Renal cortex interstitium (tissue), 11 donors: Measurements from ENCODE around the gene EDRF1. TPM values are rescaled to one million over a fixed set of nuclear protein-coding genes. Genes with fewer than 3 reads are reported as not detected.
"Not testable (repeated sequence)": the region's sequence is repeated elsewhere in the genome, so short reads cannot be mapped to it uniquely, and the experiment has no call there.

Experiments used
- DNase-seq, 11 donors: peaks; one replicate each; pipeline ENCODE4 v3.0.0-alpha.2; 2013; ENCODE audit warnings: low read depth in 9 of 11, low spot score in 4 of 11; ENCODE audit errors: extremely low read depth in 1 of 11
- polyA plus RNA-seq, 3 donors: library from polyadenylated mRNA; unstranded; fragments of 120-200 nt; gene quantifications; one replicate each; pipeline ENCODE4 v1.2.1, GENCODE V29; 2013; ENCODE audit not compliant: insufficient read length in 3 of 3

EDRF1 gene
- polyA plus RNA-seq, 3 donors = 32.9 to 49.5 (median 40.6) TPM

DNA sequence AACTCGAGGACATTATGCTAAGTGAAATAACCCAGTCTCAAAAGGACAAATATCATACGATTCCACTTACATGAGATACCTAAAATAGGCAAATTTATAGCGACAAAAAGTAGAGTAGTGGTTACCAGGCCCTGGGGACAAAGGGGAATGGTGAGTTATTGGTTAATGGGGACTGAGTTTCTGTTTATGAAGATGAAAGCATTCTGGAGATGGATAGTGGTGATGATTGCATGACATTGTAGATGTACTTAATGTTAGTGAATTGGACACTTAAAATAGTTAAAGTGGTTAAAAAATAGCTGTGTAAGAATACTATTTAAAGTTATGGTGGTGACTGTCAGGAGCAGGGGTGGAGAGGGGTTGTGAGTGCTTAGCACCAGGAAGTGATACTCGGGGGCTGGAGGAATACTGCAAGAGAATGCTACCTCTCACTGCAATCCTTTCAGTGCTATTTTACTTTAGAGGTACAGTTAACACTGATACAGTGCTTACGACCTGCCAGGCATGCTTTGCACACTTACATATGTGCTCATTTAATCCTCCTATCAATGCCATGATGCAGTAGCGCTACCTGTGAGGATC is 19.9 kb upstream of the EDRF1 start:
- no peak for DNase-seq

DNA sequence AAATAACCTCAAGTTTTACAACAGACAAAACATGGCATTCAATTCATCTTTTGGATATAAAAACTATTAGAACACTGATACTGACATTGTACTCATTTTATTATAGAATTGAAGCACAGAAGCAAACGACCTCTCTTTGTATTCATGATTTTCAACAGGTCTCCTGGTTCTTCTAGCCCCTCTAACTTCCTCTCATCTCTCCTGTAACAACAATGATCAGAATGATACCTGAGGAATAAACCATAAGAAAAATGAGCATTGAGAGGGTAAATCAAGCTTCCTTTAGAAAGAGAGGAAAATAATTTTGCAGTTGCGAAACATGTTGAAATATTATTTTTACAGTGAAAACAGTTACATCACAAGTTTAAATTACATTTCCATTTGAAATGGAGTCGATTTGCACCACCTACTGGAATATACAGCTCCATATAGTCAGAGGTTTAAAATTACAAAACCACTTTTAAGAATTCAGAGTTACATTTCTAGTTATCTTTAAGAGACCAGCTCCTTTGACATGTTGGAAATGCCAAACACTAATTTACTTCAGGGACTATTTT is 19.1 kb upstream of the EDRF1 start:
- no peak for DNase-seq

DNA sequence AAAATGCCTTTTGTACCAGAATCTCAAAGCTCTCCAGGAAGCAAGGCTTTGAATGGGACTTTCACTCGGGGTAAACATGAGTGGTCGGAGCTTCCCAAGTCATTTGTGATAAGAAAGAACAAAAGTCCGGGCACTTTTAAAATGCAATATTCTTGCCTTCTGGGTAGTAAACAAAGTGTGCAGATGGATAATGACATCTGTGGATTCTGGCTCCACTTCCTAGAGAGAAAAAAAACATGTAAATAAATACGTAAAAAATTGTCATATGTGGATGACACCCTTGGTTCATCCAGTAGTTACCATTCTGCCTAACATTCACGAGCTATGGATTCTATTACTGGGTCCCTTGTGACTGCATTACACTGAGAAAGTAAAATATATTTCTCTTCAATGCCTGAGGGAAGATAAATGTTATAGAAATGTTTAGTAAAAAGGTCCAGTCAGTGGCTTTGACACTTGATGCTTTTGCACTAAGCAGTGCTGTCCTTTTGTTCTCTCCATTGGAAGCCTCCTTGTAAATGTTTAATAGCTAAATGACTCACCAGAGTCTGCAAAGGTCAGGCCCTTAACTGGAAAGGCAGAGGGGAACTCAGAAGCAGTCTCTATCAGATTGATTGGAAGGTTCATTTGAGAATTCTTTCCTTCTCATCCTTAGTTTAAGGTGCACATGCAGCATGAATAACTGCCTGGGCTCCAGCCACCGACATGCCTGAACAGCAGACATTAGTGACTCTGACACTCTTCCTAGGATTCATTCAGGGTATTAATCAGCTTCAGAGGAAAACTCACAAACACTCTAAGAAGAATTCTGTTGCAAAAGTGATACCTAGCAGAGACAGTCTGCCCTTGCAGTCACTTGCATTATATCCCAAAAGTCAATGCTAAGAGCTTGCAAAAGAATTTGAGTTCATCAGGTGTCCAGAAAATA is 11.7 kb upstream of the EDRF1 start:
- no peak for DNase-seq

DNA sequence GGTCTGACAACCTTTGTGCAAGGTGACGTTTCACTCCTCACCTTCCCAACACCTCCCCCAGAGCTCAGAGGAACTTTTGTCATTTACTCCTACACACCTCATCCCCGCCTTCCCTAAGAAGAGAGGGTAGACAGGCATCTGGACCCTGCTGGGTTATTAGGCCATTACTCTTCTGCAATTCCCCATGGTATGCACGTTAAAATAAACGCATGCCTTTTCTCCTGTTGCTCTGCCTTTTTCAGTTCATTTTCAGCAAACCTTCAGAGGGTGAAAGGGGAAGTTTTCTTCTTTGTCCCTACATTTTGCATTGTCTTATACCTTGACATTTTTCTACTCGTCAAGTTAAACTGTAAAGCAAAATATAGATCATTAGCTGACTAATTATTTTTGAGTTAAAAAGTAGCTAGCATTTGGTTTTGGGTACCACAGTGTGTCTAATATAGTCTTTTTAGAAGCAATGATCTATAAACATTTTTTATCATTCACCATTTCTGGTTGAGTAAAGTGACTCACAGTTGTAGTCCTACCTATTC is 10.5 kb upstream of the EDRF1 start:
- no peak for DNase-seq

DNA sequence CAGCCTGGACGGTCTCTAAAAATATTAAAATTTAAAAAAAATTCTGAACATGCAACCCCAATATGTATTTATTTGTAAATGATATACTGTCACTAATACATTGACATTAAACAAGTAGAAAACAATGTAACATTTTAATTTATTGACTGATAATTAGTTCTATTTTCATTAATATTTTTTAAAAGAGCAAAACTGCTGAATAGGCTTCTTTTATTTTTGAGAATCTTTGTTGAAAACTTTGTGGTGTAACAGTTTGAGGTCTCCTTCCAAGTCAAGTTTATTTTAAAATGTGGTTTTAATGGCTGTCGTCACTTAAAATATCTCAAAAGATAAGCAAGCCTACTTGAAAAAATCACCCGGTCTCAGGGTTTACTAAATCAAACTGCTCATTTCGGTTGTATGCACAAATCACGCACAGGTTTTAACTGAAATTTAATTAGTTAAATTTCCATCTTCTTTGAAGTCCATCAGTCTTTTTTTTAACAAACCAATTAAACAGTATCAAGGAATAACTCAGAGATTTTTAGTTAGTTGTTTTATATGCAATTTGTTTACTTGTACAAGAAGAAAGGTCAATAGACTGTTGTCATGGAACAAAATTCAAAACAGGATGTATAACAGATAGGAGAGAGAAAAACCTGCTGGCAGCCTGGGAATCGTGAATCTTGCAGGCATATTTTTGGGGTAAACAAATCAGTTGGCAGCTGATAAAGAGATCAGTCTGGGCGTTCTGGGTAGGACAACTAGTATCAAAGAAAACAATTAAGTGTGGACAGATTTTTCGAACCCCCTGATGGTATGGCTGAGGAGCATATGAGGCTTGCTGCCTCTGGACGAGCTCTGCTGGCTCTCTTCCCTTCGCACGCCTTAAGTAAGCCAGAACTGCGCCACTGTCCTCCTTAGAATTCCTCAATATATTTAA is 9.7 kb upstream of the EDRF1 start:
- no peak for DNase-seq

DNA sequence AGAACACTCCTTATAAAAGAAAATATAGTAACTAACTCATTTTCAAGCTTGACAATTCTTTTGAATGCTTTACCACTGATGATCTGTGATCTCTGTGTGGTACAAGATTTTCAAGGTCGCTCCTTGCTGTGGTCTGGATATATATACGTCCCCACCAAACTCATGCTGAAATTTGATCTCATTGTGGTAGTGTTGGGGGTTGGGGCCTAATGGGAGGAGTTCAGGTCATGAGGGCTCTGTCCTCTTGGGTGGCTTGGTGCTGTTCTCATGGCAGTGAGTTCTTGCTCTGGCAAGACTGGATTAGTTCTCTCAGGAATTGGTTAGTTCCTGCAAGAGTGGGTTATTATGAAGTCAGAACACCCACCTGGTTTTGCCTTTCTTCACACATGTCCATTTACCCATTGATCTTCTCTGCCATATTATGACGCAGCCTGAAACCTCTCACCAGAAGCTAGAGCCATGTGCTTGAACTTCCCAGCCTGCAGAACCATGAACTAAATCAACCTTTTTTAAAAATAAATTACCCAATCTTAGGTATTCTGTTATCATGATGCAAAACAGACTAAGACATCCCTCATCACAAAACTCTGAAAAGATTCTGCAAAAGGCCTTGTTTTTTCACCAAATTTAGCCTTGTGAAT is 8.3 kb upstream of the EDRF1 start:
- no peak for DNase-seq

DNA sequence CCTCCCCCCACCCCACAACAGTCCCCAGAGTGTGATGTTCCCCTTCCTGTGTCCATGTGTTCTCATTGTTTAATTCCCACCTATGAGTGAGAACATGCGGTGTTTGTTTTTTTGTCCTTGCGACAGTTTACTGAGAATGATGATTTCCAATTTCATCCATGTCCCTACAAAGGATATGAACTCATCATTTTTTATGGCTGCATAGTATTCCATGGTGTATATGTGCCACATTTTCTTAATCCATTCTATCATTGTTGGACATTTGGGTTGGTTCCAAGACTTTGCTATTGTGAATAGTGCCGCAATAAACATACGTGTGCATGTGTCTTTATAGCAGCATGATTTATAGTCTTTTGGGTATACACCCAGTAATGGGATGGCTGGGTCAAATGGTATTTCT is 4.8 kb upstream of the EDRF1 start:
- DNase-seq = not testable (repeated sequence)

DNA sequence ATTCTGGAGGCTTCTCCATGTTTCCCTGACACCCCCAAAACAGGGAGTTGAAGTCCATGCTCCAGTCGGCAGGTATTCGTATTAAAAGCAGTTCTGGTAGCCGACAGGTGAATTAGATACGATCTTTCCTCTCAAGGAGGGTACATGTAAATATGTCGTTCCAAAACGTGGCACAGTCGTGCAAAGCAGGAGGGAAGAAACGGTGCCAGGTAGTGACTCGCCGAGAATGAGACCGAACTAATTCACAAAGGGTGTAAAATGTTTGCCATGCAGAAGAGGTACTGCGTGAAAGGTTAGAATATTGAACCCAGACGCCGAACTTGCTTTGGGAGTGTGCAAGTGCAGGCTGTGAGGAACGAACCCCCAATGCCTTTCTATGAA is 483 bp downstream of the EDRF1 start:
- no peak for DNase-seq

DNA sequence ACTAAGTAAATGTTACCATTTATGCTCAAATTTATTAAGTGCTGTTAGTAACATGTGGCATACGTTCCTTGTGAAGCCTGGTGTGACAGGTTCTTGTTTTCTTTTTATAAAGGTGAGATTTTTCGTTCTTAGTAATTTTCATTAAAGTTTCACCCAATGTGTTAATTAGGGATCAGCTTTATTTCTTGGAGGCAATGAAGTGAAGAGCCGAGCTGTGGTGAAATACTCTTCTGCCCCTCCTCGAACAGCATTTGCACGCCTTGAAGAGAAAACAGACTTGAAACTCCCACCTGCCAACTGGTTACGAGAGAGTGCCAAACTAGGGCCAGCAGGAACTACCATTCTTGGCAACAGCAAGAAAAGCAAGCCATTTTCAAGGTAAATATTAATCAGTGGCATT is 1.5 kb downstream of the EDRF1 start:
- DNase-seq = no peak

DNA sequence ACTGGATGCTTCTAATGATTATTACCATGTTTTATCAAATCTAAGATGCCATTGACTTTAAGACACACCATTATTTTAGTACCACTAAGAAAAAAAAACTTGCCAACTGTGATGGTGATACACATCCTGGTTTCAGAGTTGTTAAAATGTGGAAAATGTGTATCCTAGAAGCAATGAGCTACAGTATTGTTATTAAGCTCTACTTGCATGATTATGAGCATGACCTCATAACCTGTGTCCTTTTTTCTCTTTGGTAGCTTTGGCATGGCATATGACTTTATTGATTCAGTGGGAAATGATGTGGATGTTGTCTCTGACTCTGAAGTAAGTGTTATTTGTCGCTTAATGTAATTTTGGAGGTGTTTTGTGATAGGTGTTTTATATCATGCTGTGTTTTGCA is 3.3 kb downstream of the EDRF1 start:
- no peak for DNase-seq

DNA sequence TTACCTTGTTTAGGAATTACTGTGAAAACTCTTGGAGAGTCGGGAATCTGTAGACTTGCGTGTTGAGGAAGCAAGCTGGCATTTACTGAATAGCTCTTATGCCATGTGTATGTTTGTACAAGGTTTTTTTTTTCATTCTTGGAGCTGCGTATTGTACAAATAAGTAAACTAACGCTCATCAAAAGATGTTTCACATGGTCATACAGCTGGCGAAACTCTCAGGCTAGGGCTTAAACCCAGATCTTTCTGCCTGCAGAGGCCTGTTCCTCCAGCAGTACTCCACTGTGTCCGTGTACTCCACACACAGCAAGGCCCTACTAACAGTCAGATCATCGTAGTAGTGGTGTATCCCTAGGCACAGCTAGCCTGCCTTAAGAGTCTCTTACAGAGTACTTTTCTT is 7.4 kb downstream of the EDRF1 start:
- no peak for DNase-seq

DNA sequence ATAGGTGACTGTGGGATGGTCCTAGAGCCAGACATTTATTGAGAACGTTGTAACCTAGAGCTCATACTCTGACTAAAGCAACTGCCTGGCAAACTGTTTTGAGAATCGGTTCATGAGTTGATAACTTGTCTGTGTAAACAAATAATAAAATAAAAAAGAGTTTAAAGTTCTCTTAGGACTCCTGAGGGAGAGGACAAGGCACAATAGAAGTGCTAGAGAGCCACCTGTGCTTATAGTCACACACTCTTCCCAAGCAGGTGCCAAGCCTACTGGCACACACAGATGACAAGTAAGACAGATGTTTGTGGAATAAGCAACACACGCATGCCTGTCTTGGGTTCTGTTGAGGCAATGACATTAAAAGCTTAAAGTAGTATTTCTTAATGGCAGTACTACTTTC is 7.9 kb downstream of the EDRF1 start:
- DNase-seq = no peak

DNA sequence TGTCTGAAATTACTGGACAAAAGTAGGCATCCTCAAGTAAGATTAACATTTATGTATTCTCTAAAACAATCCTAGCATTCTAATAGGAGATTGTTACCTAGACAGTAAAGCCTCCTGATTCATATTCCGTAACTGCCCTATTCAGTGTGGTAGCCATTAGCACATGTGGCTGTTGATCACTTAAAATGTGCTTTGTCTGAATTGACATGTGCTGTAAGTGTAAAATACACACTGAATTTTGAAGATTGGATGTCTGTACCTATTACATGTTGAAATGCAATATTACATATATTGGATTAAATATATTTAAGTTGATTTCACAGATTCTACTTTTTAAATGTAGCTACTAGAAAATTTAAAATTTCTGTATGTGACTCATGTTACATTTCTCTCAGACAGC is 14.6 kb downstream of the EDRF1 start:
- DNase-seq = no peak

DNA sequence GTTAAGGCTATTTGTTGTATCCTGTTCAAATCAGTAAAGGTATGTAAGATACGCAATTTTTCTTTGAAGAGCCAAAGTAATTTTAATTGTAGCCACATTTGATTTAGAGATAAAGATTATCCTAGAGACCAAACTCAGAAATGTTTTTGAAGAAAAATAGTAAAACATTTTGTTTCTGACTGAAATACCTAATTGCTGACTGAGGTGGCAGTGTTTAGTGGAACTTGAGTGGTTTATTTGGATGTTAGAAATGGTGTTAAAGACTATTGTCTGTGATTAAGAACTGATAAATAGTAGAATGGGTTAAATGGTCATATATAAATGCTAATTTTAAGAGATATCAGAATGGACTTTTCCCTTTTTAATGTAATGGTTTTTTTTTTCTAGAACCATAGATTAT is 15.3 kb downstream of the EDRF1 start:
- no peak for DNase-seq

DNA sequence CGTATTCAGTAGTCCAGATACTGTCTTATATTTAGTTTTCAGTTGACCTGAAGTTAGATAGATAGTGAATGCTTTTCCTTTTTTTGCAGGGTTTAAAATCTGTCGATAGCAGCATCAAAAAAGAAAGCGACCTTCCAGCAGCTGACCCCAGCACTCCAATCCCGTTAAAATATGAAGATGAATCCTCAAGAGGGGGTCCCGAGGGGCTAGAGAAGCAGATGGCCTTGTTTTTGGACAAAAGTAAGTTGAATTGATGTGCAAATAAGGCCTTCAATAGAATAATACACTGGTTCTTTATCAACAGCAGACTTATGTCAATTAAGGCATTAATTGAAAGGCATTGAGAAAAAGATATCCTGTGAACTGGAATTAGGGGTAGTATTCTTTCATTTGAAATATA is 18.7 kb downstream of the EDRF1 start:
- no peak for DNase-seq

DNA sequence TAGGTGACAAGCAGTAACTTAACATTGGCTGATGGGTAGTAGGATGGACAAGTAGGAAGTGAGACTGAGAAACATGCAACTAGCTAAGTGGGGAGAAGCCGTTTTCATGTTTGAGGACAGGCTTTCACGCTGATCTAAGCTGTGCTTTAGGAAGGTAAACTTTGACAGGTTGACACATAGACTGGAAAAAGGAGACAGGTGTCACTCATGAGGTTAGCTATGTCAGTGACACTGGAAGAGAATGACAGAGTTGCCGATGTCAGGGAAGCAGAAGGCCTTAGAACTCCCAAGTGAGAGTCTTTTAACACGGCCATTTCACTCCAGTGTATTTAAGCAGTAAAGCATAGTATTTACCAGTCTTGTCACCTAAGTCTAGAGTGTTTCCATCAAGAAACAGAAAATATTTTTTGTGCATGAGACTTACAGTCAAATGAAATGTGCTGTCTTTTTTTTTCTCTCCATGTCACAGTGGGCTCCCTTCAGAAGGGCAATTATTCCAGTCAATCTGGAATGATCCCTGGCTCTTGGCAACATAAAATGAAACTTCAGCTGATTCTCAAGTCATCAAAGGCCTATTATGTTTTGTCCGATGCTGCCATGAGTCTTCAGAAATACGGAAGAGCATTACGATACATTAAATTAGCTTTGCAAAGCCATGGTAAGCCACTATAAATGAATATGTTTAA is 20.6 kb downstream of the EDRF1 start:
- DNase-seq = no peak

DNA sequence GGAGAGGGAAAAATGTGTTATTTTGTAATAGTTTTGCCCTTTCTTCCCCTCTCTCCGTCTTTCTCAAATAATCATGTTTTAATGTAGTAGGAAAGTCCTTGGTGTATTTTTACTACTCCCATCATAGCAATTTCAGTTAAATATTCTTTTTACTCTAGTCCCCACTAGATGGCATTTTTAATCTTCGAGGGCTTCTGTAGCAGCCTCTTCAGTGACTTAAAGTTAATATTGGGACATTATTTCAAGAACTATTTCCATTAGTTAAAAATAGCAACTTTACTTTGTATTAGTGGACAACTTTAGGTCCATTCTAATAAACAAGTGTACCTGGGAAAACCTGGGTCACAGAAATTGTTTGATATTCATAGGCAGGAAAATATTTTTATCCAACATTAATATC is 23.0 kb downstream of the EDRF1 start:
- no peak for DNase-seq

DNA sequence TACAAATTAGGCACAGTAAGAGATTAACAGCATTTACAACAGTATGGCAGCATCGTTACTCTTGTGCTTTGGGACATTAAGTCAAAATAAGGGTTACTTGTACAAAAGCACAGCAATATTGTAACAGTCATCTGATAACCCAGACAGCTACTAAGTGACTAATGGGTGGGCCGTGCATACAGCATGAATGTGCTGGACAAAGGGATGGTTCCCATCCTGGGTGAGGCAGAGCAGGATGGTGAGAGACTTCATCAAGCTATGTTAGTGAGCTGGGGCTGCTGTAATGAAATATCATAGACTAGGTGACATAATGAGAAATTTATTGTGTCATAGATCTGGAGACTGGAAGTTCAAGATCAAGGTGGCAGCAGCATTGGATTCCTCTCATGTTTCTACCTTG is 25.4 kb downstream of the EDRF1 start:
- no peak for DNase-seq
